SJCRH30 (cell line): Measurements from ENCODE around the gene TNFRSF21. TPM values are rescaled to one million over a fixed set of nuclear protein-coding genes. Genes with fewer than 3 reads are reported as not detected.

Experiments used
- DNase-seq, 2 experiments: peaks; one replicate each; pipeline ENCODE4 v3.0.0-alpha.2; 2015 to 2020
- H3K27ac ChIP-seq: fragments of 250-450 bp; sonication (Bioruptor Pico); 2 replicates; pipeline ENCODE4 v1.5.1; 2020; ENCODE audit warnings: mild to moderate bottlenecking, moderate library complexity
- H3K27me3 ChIP-seq: fragments of 250-450 bp; sonication (Bioruptor Pico); 2 replicates; pipeline ENCODE4 v1.5.1; 2020; ENCODE audit warnings: mild to moderate bottlenecking, moderate library complexity
- H3K36me3 ChIP-seq: fragments of 250-450 bp; sonication (Bioruptor Pico); 2 replicates; pipeline ENCODE4 v1.5.1; 2020; ENCODE audit warnings: mild to moderate bottlenecking, moderate library complexity
- H3K4me1 ChIP-seq: fragments of 250-450 bp; sonication (Bioruptor Pico); 2 replicates; pipeline ENCODE4 v1.5.1; 2020; ENCODE audit warnings: mild to moderate bottlenecking, moderate library complexity
- H3K4me3 ChIP-seq: fragments of 250-450 bp; sonication (Bioruptor Pico); 2 replicates; pipeline ENCODE4 v1.5.1; 2020; ENCODE audit warnings: mild to moderate bottlenecking, moderate library complexity
- H3K9me3 ChIP-seq: fragments of 250-450 bp; sonication (Bioruptor Pico); replicated peaks from 2 replicates; pipeline ENCODE4 v1.5.1; 2020; ENCODE audit warnings: mild to moderate bottlenecking, moderate library complexity
- total RNA-seq: library from RNA; depleted of rRNA; stranded (reverse); fragments of >200 nt; shearing (Covaris generic); gene quantifications from 2 replicates; pipeline ENCODE4 v1.2.3, GENCODE V29; 2014

Gene TNFRSF21
- total RNA-seq, 1 experiment from 2014 or later = 25.1 TPM

DNA sequence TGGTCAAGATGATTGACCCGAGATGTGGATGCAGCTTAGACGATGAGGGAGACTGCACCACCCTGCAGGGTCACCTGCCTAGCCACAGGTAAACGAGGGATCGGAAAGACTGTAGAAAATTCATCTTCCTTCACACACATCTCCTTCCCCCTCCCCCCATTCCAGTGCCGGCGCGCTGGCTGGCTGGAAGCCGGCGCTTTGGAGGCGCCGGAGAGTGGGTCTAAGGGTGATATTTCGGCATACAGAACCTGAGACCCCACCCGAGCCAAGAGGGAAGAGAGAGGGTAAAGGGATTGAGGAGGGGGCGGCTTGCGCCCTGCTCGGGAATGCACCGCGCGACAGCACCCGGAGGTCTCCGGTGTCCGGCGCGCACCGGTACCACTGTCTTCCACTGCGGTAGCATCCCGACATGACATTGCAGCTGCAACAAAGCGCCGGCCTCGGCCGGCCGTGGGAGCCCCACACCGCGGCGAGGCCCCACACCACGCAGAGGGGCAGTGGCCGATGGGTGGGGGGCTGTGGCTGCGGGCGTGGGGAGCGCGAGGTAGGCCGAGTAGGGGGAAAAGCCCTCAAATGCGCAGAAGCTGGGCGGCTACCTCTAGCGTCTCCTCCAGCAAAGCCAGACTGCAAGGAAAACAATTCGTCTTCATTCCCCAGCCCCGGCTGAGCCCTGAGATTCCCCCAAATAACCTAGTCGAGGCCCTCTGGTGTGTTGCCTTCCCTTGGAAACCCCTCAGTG is 984 bp downstream of the TNFRSF21 start:
- H3K27me3 ChIP-seq = no peaks in the 10 kb centered on the region
- H3K4me3 ChIP-seq = peak overlapping the region; percentile 67
- peak overlapping the region; percentile 71 for H3K27ac ChIP-seq
- no peaks in the 10 kb centered on the region for H3K9me3 ChIP-seq
- DNase-seq = peak; percentile 39 to 56
- H3K36me3 ChIP-seq = no peaks in the 10 kb centered on the region
- peaks cover 6% of the 10 kb centered on the region for H3K4me1 ChIP-seq

DNA sequence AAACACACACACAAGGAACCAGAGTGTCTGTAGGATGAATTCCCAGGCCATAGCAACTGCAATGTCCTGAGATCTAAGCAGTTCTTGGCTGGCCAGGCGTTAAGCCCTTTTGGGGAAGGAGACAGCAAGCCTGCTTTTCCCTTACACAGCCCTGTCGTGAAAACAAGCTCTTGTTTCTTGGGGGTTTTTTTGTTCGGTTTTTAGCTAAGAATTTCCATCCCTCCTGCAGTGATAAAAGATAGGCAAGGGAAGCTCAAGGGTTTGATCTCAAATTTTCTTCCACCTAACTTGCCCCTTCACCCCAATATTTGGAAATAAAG is 1.5 kb downstream of the TNFRSF21 start:
- Histone ChIP-seq H3K9me3 (no peaks in the 10 kb centered on the region), H3K4me1 (peaks cover 6% of the 10 kb centered on the region), H3K27ac (peak overlapping the region; percentile 71), H3K27me3 (no peaks in the 10 kb centered on the region), H3K36me3 (no peaks in the 10 kb centered on the region), H3K4me3 (peak overlapping the region; percentile 67)
- DNase-seq = peak in 1 of 2 experiments; percentile 28

DNA sequence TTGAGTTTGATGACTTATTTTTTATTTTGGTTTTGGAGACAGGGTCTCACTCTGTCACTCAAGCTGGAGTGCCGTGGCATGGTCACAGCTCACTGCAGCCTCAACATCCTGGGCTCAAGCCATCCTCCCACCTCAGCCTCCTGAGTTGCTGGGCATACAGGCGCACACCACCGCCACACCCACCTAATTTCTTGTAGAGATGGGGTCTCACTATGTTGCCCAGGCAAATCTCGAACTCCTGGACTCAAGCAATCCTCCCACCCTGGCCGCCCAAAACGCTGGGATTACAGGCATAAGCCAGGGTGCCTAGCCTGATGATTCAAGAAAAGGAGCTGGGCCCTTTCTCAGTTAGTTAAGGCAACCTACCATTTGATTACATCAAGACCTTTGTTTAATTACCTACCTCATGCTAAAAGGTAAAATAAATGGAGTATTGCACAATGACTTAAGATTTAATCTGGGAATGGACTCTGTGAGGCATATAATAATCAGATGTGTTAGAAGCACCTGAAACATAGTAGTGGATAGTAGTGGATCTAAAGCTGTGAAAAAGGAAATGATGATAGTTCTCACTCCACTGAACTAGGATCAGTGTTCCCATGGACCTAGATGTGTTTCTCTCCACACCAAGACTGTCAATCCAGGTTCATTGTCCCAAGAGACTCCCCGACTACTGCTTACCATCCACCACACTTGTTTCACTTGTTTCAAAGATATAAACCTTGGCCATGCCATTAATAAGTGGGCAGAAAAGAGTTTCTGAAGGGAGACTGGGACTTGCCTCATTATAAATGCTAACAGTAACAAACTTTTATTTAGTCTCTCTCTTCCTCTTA is 2.1 kb downstream of the TNFRSF21 start:
- Histone ChIP-seq H3K4me1 (peaks cover 6% of the 10 kb centered on the region), H3K9me3 (no peaks in the 10 kb centered on the region), H3K27ac (peak overlapping the region; percentile 71), H3K4me3 (peak overlapping the region; percentile 67), H3K36me3 (no peaks in the 10 kb centered on the region), H3K27me3 (no peaks in the 10 kb centered on the region)
- DNase-seq = no peak

DNA sequence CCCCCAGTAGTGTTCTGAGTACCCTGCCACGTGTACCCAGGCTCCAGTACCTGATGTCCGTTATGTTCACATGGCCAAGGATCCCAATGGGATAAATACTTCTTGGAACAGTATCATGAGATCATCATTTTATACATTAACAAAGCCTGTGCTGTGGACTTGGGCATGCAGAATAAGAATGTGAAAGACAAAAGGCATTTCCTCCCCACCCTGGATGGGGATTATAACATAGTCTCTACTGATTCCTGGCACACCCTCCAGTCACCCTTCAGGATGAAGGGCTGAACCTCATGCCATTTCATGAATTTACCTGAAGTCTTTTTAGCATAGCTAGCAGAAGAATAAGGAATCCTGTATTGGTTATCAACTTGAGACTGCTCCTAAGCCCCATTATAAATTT is 2.8 kb downstream of the TNFRSF21 start:
- no peaks in the 10 kb centered on the region for H3K9me3 ChIP-seq
- H3K27me3 ChIP-seq = no peaks in the 10 kb centered on the region
- H3K27ac ChIP-seq = no peak overlapping the region
- no peak overlapping the region for H3K4me3 ChIP-seq
- peaks cover 6% of the 10 kb centered on the region for H3K4me1 ChIP-seq
- H3K36me3 ChIP-seq = no peaks in the 10 kb centered on the region
- DNase-seq = no peak

DNA sequence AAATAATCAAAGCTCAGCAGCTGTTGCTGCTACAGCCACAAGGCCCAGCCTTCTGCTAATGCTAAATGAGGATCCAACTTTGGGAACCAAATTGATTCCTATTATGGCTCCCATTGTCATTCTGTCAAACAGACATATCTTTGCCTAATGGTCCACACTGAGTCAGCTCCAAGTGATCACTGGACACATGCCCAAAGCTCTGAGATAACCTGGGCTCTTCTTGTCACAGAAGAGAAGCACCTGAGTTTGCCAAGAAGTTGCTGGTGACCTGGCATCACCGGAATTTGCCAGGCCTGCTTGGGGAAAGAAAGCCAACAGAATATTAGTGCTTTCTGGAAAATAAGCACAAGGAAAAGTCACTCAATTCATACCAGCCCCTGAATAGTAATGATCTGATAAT is 5.8 kb downstream of the TNFRSF21 start:
- Histone ChIP-seq H3K27ac (no peak overlapping the region), H3K4me1 (peaks cover 6% of the 10 kb centered on the region), H3K27me3 (no peaks in the 10 kb centered on the region), H3K9me3 (no peaks in the 10 kb centered on the region), H3K36me3 (no peaks in the 10 kb centered on the region), H3K4me3 (no peak overlapping the region)
- DNase-seq = no peak

DNA sequence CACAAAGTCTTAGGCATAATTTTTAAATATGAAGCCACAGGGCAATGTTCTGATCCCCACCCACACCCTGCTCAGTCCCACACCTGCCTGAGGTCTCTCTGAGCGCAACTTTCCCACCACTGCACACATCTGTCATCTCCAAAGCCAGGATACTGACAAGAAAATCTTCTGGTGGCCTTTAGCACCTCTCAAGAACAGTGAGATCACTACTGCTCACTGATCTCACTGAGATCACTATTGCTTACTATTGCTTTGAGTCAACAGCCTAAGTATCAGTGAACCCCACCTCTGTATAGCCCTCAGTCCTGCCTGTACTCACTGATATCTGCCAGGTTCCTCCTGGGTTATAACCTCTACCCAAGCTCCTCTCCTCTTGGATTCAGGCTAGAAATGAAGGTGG is 6.4 kb downstream of the TNFRSF21 start:
- Histone ChIP-seq H3K27ac (no peak overlapping the region), H3K4me3 (no peak overlapping the region), H3K36me3 (no peaks in the 10 kb centered on the region), H3K4me1 (peaks cover 6% of the 10 kb centered on the region), H3K9me3 (no peaks in the 10 kb centered on the region), H3K27me3 (no peaks in the 10 kb centered on the region)
- no peak for DNase-seq

DNA sequence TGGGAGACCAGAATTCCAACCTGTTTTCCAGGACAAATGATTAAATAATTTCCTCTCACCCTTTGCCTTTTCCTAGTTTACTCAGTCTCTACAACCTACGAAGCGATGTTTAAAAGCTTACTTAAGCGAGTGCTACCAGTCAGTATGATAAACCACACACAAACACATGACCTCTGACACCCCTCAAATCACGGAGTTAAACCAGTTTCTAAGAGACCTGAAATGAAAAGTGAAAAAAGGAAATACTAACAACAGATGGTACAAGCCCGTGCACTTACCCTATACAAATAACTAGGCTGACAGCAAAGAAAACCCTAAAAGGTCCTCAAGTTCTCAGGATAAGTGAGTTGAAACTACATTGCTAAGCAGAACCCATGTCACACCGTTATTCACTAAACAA is 7.7 kb downstream of the TNFRSF21 start:
- Histone ChIP-seq H3K27me3 (no peaks in the 10 kb centered on the region), H3K36me3 (no peaks in the 10 kb centered on the region), H3K4me3 (no peak overlapping the region), H3K27ac (no peak overlapping the region), H3K9me3 (no peaks in the 10 kb centered on the region), H3K4me1 (no peaks in the 10 kb centered on the region)
- no peak for DNase-seq

DNA sequence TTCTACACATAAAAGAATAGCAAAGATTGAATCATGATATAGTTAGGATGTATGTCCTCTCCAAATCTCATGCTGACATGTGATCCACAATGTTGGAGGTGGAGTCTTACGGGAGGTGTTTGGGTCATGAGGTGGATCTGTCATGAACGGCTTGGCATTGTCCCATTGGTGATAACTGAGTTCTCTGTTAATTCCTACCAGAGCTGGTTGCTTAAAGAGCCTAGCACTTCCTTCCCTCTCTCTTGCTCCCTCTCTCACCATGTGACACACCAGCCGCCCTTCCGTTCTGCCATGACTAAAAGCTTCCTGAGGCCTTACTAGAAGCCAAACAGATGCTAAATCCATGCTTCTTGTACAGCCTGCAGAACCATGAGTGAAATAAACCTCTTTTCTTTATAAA is 8.3 kb downstream of the TNFRSF21 start:
- H3K4me1 ChIP-seq = no peaks in the 10 kb centered on the region
- no peak overlapping the region for H3K4me3 ChIP-seq
- no peaks in the 10 kb centered on the region for H3K36me3 ChIP-seq
- H3K9me3 ChIP-seq = no peaks in the 10 kb centered on the region
- H3K27ac ChIP-seq = no peak overlapping the region
- DNase-seq = no peak
- H3K27me3 ChIP-seq = no peaks in the 10 kb centered on the region

DNA sequence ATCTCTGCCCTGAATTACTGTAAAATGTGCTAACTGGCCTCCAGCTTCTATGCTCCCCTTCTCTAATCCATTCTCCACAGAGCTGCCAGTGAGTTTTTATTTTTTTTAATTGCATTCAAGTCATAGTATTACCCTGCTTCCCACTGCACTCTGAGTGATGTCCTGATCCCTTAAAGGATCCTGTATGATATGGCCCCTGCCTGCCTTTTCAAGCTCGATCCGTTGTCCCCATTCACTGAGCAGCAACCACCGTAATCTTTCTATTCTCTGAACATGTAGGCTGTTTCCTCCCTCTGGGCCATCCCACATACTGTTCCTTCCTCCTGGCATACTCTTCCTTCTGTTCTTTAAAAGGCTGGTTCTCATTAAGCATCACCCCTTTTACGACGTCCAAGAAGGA is 9.3 kb downstream of the TNFRSF21 start:
- Histone ChIP-seq H3K27me3 (no peaks in the 10 kb centered on the region), H3K4me1 (no peaks in the 10 kb centered on the region), H3K4me3 (no peak overlapping the region), H3K27ac (no peak overlapping the region), H3K36me3 (no peaks in the 10 kb centered on the region), H3K9me3 (no peaks in the 10 kb centered on the region)
- DNase-seq = no peak

DNA sequence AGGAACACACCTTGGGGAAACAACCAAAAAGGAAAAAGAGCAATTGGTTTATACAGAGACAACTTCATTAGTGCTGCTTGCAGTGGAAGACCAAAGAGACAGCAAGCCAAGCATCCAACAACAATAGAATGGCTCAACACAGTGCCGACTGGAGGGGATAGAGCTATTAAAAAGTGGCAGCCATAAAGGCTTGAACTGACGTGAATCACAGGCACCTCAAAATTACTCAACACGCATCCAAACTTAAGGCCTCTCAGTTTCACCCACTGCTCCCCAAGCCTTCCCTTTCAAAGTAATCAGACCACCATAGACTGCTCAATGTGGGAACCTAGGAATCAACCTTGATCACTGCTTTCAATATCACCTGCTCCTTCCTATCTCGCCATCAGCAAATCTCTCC is 9.7 kb downstream of the TNFRSF21 start:
- DNase-seq = no peak
- no peaks in the 10 kb centered on the region for H3K27me3 ChIP-seq
- H3K36me3 ChIP-seq = no peaks in the 10 kb centered on the region
- H3K4me3 ChIP-seq = no peak overlapping the region
- H3K9me3 ChIP-seq = no peaks in the 10 kb centered on the region
- no peaks in the 10 kb centered on the region for H3K4me1 ChIP-seq
- H3K27ac ChIP-seq = no peak overlapping the region

DNA sequence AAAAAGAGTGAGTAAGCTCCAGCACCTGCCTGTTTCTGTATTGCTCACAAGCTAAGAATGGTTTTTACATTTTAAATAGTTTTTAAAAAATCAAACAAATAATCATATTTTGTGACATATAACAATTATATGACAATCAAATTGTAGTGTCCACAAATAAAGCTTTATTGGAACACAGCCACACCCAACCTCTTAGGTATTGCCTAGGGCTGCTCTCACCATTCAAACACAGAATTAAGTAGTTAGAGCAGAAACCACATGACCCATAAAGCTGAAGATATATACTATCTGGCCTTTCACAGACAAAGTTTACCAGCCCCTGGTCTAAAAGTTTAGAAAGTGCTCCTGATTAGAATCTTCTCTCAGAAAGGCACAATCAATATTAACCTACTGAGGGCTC is 11.2 kb downstream of the TNFRSF21 start:
- DNase-seq = no peak
- H3K4me1 ChIP-seq = no peaks in the 10 kb centered on the region
- H3K36me3 ChIP-seq = no peaks in the 10 kb centered on the region
- H3K9me3 ChIP-seq = no peaks in the 10 kb centered on the region
- H3K27ac ChIP-seq = no peak overlapping the region
- no peak overlapping the region for H3K4me3 ChIP-seq
- no peaks in the 10 kb centered on the region for H3K27me3 ChIP-seq

DNA sequence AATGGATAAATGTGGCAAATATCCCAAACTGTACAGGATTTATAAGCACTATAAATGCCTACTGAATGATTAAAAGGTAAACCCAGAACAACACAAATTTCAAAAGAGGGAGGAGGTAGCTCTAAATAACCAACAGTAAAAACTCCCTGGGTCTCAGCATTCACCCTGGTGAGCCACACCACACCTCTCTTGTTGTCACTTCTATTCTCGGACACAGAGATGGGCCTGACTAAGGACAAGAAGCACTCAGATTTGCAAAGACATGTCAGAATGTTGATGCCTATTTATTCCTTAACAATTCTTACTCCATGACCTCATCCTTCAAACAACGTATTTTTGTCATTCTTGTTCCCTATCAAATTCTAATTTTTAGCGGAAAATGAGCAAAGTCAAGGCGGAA is 14.7 kb downstream of the TNFRSF21 start:
- no peak for DNase-seq
- Histone ChIP-seq H3K27ac (no peak overlapping the region), H3K9me3 (no peaks in the 10 kb centered on the region), H3K4me3 (no peak overlapping the region), H3K4me1 (no peaks in the 10 kb centered on the region), H3K27me3 (no peaks in the 10 kb centered on the region), H3K36me3 (no peaks in the 10 kb centered on the region)

DNA sequence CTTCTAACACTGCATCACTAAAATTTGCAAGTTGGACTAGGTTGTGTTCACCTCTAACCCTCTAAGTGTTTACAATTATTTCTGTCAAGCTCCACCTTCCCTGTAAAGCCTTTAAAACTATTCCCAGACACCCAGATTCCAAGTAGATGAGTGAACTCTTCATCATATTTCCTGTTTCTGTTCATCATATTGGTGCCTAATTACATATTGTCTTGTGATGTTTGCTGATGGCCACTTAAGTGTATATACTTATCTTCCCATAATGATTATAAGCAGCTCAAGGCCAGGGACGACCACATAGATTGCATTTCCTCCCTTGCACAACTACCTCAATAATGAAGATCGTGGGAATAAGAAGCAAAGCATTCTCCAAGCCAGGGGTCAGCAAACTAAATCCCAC is 16.8 kb downstream of the TNFRSF21 start:
- no peaks in the 10 kb centered on the region for H3K27me3 ChIP-seq
- H3K4me1 ChIP-seq = no peaks in the 10 kb centered on the region
- H3K36me3 ChIP-seq = no peaks in the 10 kb centered on the region
- no peaks in the 10 kb centered on the region for H3K9me3 ChIP-seq
- DNase-seq = no peak
- no peak overlapping the region for H3K4me3 ChIP-seq
- H3K27ac ChIP-seq = no peak overlapping the region

DNA sequence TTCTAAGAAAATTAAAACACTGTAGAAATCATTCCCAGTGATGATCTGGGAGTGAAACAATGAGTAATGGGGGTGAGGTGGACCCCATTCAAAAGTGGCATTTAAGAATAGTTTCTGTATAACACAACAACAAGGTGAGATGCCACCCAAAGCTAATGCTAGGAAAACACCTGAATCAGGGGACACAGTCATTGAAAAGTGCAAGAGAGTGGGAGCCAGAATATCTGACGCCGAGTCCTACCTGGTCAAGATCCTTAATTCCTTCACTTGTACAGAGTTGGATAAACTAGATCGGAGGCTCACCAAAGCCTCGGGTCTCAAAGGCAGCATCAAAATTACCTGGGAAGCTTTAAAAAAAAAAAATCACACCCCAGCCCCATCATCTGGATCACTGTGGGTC is 17.7 kb downstream of the TNFRSF21 start:
- no peak for DNase-seq

DNA sequence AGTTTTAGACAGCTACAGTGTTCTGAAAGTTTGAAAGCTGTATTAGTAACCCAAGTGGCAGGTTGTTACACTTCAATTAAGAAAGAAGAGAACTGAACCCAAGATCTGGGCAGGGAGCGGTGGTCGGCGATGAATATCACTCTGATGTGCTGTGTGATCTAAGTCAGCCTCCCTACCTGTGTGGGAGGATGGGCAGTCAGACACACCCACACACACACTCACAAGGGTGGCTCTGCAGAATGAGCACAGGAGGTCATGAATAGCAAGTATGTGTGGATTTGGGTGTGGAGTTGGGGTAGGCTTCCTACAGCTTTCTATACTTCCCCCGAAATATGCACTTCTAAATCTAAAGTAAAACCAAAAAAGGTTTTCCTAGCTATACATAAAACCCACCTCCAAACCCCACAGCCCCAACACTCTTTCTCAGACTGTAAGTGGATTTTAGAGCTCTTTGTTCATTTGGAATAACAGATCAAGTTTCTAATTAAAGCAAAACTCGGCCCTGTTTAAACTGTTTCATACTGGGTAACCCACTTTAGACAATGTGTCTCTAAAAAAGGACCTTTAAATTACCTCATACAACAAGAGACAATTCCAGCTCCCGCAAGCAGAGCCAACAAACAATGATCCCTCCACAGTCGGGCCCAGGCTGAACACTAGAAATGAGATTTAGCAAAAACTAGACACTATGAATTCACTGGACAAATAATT is 19.4 kb downstream of the TNFRSF21 start:
- H3K27me3 ChIP-seq = no peaks in the 10 kb centered on the region
- H3K9me3 ChIP-seq = no peaks in the 10 kb centered on the region
- H3K36me3 ChIP-seq = 0 out of 2 replicates have a peak, but pooled peaks cover 2% of the 10 kb centered on the region
- H3K4me3 ChIP-seq = no peak overlapping the region
- H3K4me1 ChIP-seq = no peaks in the 10 kb centered on the region
- no peak overlapping the region for H3K27ac ChIP-seq
- no peak for DNase-seq

More for the DNA sequence above, 17.7 kb downstream of the TNFRSF21 start:
- Histone ChIP-seq H3K9me3 (no peaks in the 10 kb centered on the region), H3K4me3 (no peak overlapping the region), H3K27ac (no peak overlapping the region), H3K27me3 (no peaks in the 10 kb centered on the region), H3K36me3 (no peaks in the 10 kb centered on the region), H3K4me1 (no peaks in the 10 kb centered on the region)
